Erythroblast (primary cell): Measurements from ENCODE around the gene DPP10.

Experiments
- GATA1 ChIP-seq: IDR thresholded peaks from 2 replicates; pipeline ENCODE4 v1.6.1; 2011; ENCODE audit warnings: low read depth, mild to moderate bottlenecking, control low read depth, low read length, moderate library complexity
- POLR2A ChIP-seq: IDR thresholded peaks from 2 replicates; pipeline ENCODE4 v1.6.1; 2011; ENCODE audit warnings: mild to moderate bottlenecking, low read length

DNA sequence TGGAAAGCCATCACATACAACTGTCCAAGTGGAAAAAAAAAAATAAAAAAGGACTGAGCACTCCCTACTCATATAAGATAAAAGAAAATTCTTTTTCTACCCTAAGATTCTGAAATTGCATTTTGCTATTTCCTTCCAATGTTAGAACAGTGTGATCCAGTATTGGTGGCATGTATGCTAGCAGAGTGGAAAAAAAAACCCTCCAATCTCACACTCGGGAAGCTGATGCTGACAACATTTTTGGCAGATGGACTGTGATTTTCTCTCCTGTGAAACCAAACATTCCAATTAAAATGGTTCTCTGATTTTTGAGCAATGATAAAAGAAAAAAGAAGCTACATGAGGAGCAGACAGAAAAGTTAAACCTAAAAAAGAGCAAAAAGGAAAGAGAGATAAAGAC is 419.8 kb downstream of the DPP10 start:
- TF ChIP-seq POLR2A (no peak), GATA1 (no peak)
